AG09319 (cell line): Measurements from ENCODE around the gene SLC39A13.

Source experiments
- DNase-seq: peaks from one replicate; pipeline ENCODE4 v3.0.0-alpha.2; 2010; ENCODE audit warnings: low read depth; ENCODE audit errors: extremely low read depth
- TF ChIP-seq, protein P1 (sequence below): IDR thresholded peaks from 2 replicates; pipeline ENCODE4 v1.5.1; 2011; ENCODE audit warnings: low read depth, mild to moderate bottlenecking, inconsistent platforms, low read length, moderate library complexity

The SLC39A13 gene

GRCh38 chr11:47434011-47434786 lies 25.8 kb downstream of the SLC39A13 start:
- TF ChIP-seq, protein P1, sequence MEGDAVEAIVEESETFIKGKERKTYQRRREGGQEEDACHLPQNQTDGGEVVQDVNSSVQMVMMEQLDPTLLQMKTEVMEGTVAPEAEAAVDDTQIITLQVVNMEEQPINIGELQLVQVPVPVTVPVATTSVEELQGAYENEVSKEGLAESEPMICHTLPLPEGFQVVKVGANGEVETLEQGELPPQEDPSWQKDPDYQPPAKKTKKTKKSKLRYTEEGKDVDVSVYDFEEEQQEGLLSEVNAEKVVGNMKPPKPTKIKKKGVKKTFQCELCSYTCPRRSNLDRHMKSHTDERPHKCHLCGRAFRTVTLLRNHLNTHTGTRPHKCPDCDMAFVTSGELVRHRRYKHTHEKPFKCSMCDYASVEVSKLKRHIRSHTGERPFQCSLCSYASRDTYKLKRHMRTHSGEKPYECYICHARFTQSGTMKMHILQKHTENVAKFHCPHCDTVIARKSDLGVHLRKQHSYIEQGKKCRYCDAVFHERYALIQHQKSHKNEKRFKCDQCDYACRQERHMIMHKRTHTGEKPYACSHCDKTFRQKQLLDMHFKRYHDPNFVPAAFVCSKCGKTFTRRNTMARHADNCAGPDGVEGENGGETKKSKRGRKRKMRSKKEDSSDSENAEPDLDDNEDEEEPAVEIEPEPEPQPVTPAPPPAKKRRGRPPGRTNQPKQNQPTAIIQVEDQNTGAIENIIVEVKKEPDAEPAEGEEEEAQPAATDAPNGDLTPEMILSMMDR = no peak
- DNase-seq = peak; percentile 64

- TF ChIP-seq, protein P1 = no peak
Observed at GRCh38 chr11:47435687-47436086, 27.3 kb downstream of the SLC39A13 start.

GRCh38 chr11:47436726-47437125 lies 28.3 kb downstream of the SLC39A13 start:
- TF ChIP-seq, protein P1 = no peak
- DNase-seq = no peak

More at GRCh38 chr11:47435687-47436086, 27.3 kb downstream of the SLC39A13 start:
- DNase-seq = no peak

DNA sequence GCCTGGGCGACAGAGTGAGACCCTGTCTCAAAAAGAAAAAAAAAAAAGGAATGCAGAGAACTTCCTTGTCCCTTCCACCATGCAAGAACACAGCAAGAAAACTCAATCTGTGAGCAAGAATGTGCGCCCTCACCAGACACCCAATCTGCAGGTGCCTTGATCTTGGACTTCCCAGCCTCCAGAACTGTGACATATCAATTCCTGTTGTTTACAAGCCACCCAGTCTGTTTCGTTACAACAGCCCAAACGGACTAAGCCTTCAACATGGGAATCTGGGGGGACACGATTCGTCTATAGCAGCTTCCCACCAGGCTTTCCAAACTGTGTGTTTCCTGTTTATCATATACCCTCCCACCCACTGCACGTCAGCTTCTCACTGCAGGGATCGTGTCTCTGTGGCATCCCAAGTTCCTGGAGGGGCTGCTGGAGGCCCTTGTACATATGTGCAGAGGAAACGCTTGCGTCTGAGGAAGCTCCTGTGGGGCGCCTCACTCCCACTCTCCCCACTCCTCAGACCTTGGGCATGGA lies 28.9 kb downstream of the SLC39A13 start:
- no peak for DNase-seq
- TF ChIP-seq, protein P1 = no peak

- DNase-seq = no peak
- TF ChIP-seq, protein P1 = no peak; the same call in 1 of the 2 replicates
Observed at GRCh38 chr11:47437746-47438418, 29.5 kb downstream of the SLC39A13 start.

DNA sequence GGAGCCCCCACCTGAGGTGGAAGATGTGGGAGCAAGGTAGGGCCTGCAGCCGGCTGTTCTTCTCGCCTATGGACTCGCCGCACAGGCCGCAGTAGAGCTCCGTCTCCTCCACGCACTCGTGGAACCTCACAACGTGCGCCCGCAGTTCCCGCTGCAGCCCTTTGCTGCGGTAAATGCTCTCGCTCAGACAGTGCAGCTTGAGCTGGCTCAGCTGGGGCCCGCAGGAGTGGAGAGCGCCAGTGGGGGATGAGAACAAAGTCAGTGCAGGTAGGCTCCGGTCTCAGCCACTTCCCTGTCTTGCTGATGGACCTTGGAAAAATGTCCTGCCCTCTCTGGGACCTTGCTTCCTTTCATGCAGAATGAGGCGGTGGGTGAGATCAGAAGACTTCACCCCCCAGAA lies 30.3 kb downstream of the SLC39A13 start:
- TF ChIP-seq, protein P1 = no peak
- no peak for DNase-seq

GRCh38 chr11:47440054-47440476 lies 31.7 kb downstream of the SLC39A13 start:
- TF ChIP-seq, protein P1 = no peak
- no peak for DNase-seq
